IMR-90 (cell line): ENCODE results near the gene INPP5J. TPM values are rescaled to one million over a fixed set of nuclear protein-coding genes. Genes with fewer than 3 reads are reported as not detected.

Source experiments
- ATAC-seq: fragments of 200-7000 bp; cut with Tn5 transposase; 2 replicates; pipeline ENCODE4 v1.9.1; 2020; ENCODE audit warnings: low read depth, mild to moderate bottlenecking, moderate library complexity
- BruUV-seq: library from RNA; stranded (reverse); fragments of 400-500 nt; replicated peaks from 2 replicates; lab custom pipeline; 2021; lab: Mats Ljungman, UMichigan
- CTCF ChIA-PET: fragments of 300-600 bp; formaldehyde crosslinking; extraction: SDS; loops from one replicate; lab custom pipeline; 2021; ENCODE audit warnings: antibody characterized with exemption; lab: Yijun Ruan, JAX
- POLR2A ChIA-PET: fragments of 300-600 bp; sonication (Branson Sonifier 250); formaldehyde crosslinking; loops from one replicate; lab custom pipeline; 2022; ENCODE audit warnings: antibody characterized with exemption; ENCODE audit not compliant: unreplicated experiment; lab: Charles Lee
- DNase-seq: peaks from one replicate; pipeline ENCODE4 v3.0.0; 2013
- H2AFZ ChIP-seq: replicated peaks from 2 replicates; pipeline ENCODE3; 2013; ENCODE audit warnings: low read length, mild to moderate bottlenecking; ENCODE audit not compliant: poor library complexity
- H2AK5ac ChIP-seq: 2 replicates; pipeline ENCODE4 v1.6.1; 2013; ENCODE audit warnings: low read depth, low read length, inconsistent platforms
- H2AK9ac ChIP-seq: replicated peaks from 2 replicates; pipeline ENCODE3; 2013; ENCODE audit warnings: mild to moderate bottlenecking, low read depth, low read length, moderate library complexity; ENCODE audit not compliant: poor library complexity
- H2BK120ac ChIP-seq: 2 replicates; pipeline ENCODE4 v1.6.1; 2013; ENCODE audit warnings: low read depth, low read length, inconsistent platforms
- H2BK15ac ChIP-seq: 3 replicates; pipeline ENCODE4 v1.6.1; 2013; ENCODE audit warnings: low read depth, low read length, inconsistent platforms
- H2BK20ac ChIP-seq: 2 replicates; pipeline ENCODE4 v1.6.1; 2013; ENCODE audit warnings: low read depth, mild to moderate bottlenecking, inconsistent platforms, low read length, moderate library complexity
- H2BK5ac ChIP-seq: 2 replicates; pipeline ENCODE4 v1.6.1; 2013; ENCODE audit warnings: mild to moderate bottlenecking, low read depth, low read length, inconsistent platforms; ENCODE audit not compliant: poor library complexity, severe bottlenecking
- H3K14ac ChIP-seq: replicated peaks from 2 replicates; pipeline ENCODE4 v1.6.1; 2013; ENCODE audit warnings: low read depth, low read length, inconsistent platforms
- H3K18ac ChIP-seq: 2 replicates; pipeline ENCODE4 v1.6.1; 2013; ENCODE audit warnings: low read depth, low read length, control low read depth
- H3K23ac ChIP-seq: 2 replicates; pipeline ENCODE4 v1.6.1; 2013; ENCODE audit warnings: low read depth, low read length, inconsistent platforms
- H3K27ac ChIP-seq: 2 replicates; pipeline ENCODE4 v1.5.1; 2013; ENCODE audit warnings: mild to moderate bottlenecking, control low read depth, low read length; ENCODE audit not compliant: insufficient read depth
- H3K27me3 ChIP-seq: 2 replicates; pipeline ENCODE4 v1.6.1; 2013; ENCODE audit warnings: low read length; ENCODE audit not compliant: control insufficient read depth, insufficient read depth
- H3K36me3 ChIP-seq: 2 replicates; pipeline ENCODE4 v1.6.1; 2013; ENCODE audit warnings: low read length, mixed read lengths; ENCODE audit not compliant: control insufficient read depth, insufficient read depth
- H3K4ac ChIP-seq: 2 replicates; pipeline ENCODE4 v1.6.1; 2013; ENCODE audit warnings: low read depth, low read length, inconsistent platforms
- H3K4me1 ChIP-seq: 2 replicates; pipeline ENCODE4 v1.6.1; 2013; ENCODE audit warnings: low read length, mixed read lengths; ENCODE audit not compliant: control insufficient read depth, insufficient read depth
- H3K4me2 ChIP-seq: 2 replicates; pipeline ENCODE4 v1.6.1; 2013; ENCODE audit warnings: low read depth, mild to moderate bottlenecking, control low read depth, low read length, moderate library complexity
- H3K4me3 ChIP-seq: 2 replicates; pipeline ENCODE4 v1.5.1; 2013; ENCODE audit warnings: low read depth, mild to moderate bottlenecking, control low read depth, low read length, moderate library complexity; ENCODE audit not compliant: insufficient read depth
- H3K56ac ChIP-seq: 2 replicates; pipeline ENCODE4 v1.6.1; 2013; ENCODE audit warnings: low read length, inconsistent platforms; ENCODE audit not compliant: insufficient read depth; ENCODE audit errors: extremely low read depth
- H3K79me1 ChIP-seq, 2 experiments: 2 replicates each; pipeline ENCODE4 v1.6.1; 2013; ENCODE audit warnings: low read length in 2 of 2, inconsistent platforms in 1 of 2, low read depth in 1 of 2
- H3K9ac ChIP-seq: 2 replicates; pipeline ENCODE4 v1.6.1; 2013; ENCODE audit warnings: low read depth, low read length, control low read depth
- H3K9me1 ChIP-seq: 2 replicates; pipeline ENCODE4 v1.6.1; 2013; ENCODE audit warnings: low read length, inconsistent platforms; ENCODE audit not compliant: insufficient read depth
- H3K9me3 ChIP-seq: 2 replicates; pipeline ENCODE4 v1.6.1; 2013; ENCODE audit warnings: low read length; ENCODE audit not compliant: control insufficient read depth, insufficient read depth
- H4K20me1 ChIP-seq: 2 replicates; pipeline ENCODE4 v1.6.1; 2013; ENCODE audit warnings: low read length, inconsistent platforms; ENCODE audit not compliant: insufficient read depth
- H4K5ac ChIP-seq: 2 replicates; pipeline ENCODE4 v1.6.1; 2013; ENCODE audit warnings: mild to moderate bottlenecking, low read depth, low read length, control low read depth
- H4K8ac ChIP-seq, 2 experiments: 2 replicates each; pipeline ENCODE4 v1.6.1; 2013; ENCODE audit warnings: low read depth in 2 of 2, low read length in 2 of 2, control low read depth in 1 of 2, inconsistent platforms in 1 of 2
- H4K91ac ChIP-seq: 2 replicates; pipeline ENCODE4 v1.6.1; 2013; ENCODE audit warnings: low read depth, low read length, inconsistent platforms; ENCODE audit not compliant: insufficient read depth
- CTCF ChIP-seq: conservative IDR thresholded peaks from 2 replicates; pipeline ENCODE4 v1.5.1; 2012; ENCODE audit warnings: mild to moderate bottlenecking, low read depth, low read length, improper control_type of control experiment
- MAFK ChIP-seq: IDR thresholded peaks from 2 replicates; pipeline ENCODE4 v1.6.1; 2012; ENCODE audit warnings: low read depth, low read length, improper control_type of control experiment
- MXI1 ChIP-seq: IDR thresholded peaks from 2 replicates; pipeline ENCODE4 v1.6.1; 2012; ENCODE audit warnings: low read depth, mild to moderate bottlenecking, low read length, moderate library complexity, borderline replicate concordance
- SMC3 ChIP-seq: fragments of 150-350 bp; IDR thresholded peaks from 2 replicates; pipeline ENCODE4 v1.6.1; 2016; ENCODE audit warnings: low read depth, mild to moderate bottlenecking, antibody characterized with exemption, low read length, moderate library complexity
- whole genome bisulfite sequencing, 2 experiments: methylation state at CpG; one replicate each; pipeline versions ENCODE4 v1.1.5 to v1.1.7; 2013; ENCODE audit warnings: missing lambda C conversion rate in 2 of 2; ENCODE audit not compliant: insufficient read length in 1 of 2; ENCODE audit errors: extremely low coverage in 2 of 2; 5-methylcytosine and 5-hydroxymethylcytosine counted together
- dilution Hi-C: fragments of 300-500 bp; cut with HindIII; formaldehyde crosslinking; loops from one replicate; pipeline ENCODE4 v1.14.3; 2018; ENCODE audit warnings: low sequenced_read_pairs; ENCODE audit not compliant: unreplicated experiment
- in situ Hi-C: fragments of 300-500 bp; cut with MboI; formaldehyde crosslinking; loops from 3 replicates; pipeline ENCODE4 v1.14.3; 2019; ENCODE audit warnings: low sequenced_read_pairs, inconsistent platforms, mixed read lengths
- intact Hi-C: fragments of 100-400 bp; cut with micrococcal nuclease; formaldehyde crosslinking; loops from 2 replicates; pipeline ENCODE4 v1.10.0; 2022
- polyA plus RNA-seq, 3 experiments: library from polyadenylated mRNA; depleted of rRNA; stranded (reverse); fragments of >200 nt; gene quantifications; 2 replicates each; pipeline ENCODE4 v1.2.3, GENCODE V29; 2012; ENCODE audit warnings: low replicate concordance in 1 of 3
- total RNA-seq: library from RNA; depleted of rRNA; stranded (reverse); fragments of >200 nt; gene quantifications from 2 replicates; pipeline ENCODE4 v1.2.3, GENCODE V29; 2012

INPP5J gene
- total and polyA plus RNA-seq, 2 of the 4 experiments (the other 2 are of a cell fraction): 0.36 to 2.2 TPM

GRCh38 chr22:31106001-31106571 lies 16.7 kb upstream of the INPP5J start:
- intact Hi-C loops (loop anchor here (5.0 kb wide), 1 partner anchor 106 kb away; the partner anchor contains the start of gene LIMK2), in situ Hi-C loops (no loop called here), dilution Hi-C loops (no loop called here)
- H2BK5ac ChIP-seq: peak overlapping the region; percentile 87
- H2BK120ac ChIP-seq: no peak overlapping the region
- POLR2A ChIA-PET: no interaction called here
- H4K91ac ChIP-seq: peak overlapping the region; percentile 89
- H2AK9ac ChIP-seq: peak overlapping the region; percentile 100
- WGBS, 2 experiments: no CpG with 5 or more reads among the region's 4 CpGs
- ATAC-seq: no peak
- H3K9me3 ChIP-seq: no peaks in the 10 kb centered on the region
- peak overlapping the region in 1 of 2 experiments; percentile 82; a peak in 3 of 4 replicates for H4K8ac ChIP-seq
- peak overlapping the region; percentile 91 for H3K9ac ChIP-seq
- H2AFZ ChIP-seq: no peak overlapping the region
- H3K18ac ChIP-seq: peak overlapping the region; percentile 8; the same call in 1 of the 2 replicates
- no peak overlapping the region; the same call in 1 of the 2 replicates for H3K56ac ChIP-seq
- H3K36me3 ChIP-seq: peaks cover 33% of the 10 kb centered on the region
- H3K4me1 ChIP-seq: peaks cover 44% of the 10 kb centered on the region
- peak overlapping the region; percentile 98 for H3K14ac ChIP-seq
- CTCF ChIA-PET: interaction anchor here (0.6 kb wide), 1 partner anchor 187 kb away, joined by 8 read pairs; no protein-coding TSS in a partner anchor
- BruUV-seq: no TSS peak
- H4K20me1 ChIP-seq: peaks cover 25% of the 10 kb centered on the region
- H2AK5ac ChIP-seq: peak overlapping the region; percentile 85
- H3K9me1 ChIP-seq: peaks cover 19% of the 10 kb centered on the region
- H3K4me3 ChIP-seq: peak overlapping the region; percentile 90
- peak overlapping the region; percentile 94 for H3K27ac ChIP-seq
- peak overlapping the region; percentile 23 for H4K5ac ChIP-seq
- H2BK15ac ChIP-seq: 0 out of 3 replicates have a peak overlapping the region, but pooled peaks have one; percentile 39
- TF ChIP-seq MAFK (peak; percentile 22; the same call in 1 of the 2 replicates), MXI1 (peak; percentile 53; the same call in 1 of the 2 replicates), SMC3 (no peak), CTCF (peak; percentile 21; the same call in 1 of the 2 replicates)
- H3K4ac ChIP-seq: peak overlapping the region; percentile 92
- peak overlapping the region; percentile 96 for H3K4me2 ChIP-seq
- H3K79me1 ChIP-seq: peaks cover 15 to 53% of the 10 kb centered on the region in 2 experiments; a peak in 3 of 4 replicates
- DNase-seq: no peak
- no peak overlapping the region for H2BK20ac ChIP-seq
- no peaks in the 10 kb centered on the region for H3K27me3 ChIP-seq
- peak overlapping the region; percentile 94 for H3K23ac ChIP-seq
